GM23338 (cell line): ENCODE data around the gene PARVA. TPM values are rescaled to one million over a fixed set of nuclear protein-coding genes. Genes with fewer than 3 reads are reported as not detected.

ENCODE experiments used
- ATAC-seq: fragments of 200-7000 bp; cut with Tn5 transposase; 3 replicates; pipeline ENCODE4 v1.9.1; 2020
- DNase-seq: peaks from one replicate; pipeline ENCODE4 v3.0.0-alpha.2; 2015; ENCODE audit warnings: low spot score
- H2AFZ ChIP-seq: fragments of 200-600 bp; sonication (generic); 2 replicates; pipeline ENCODE4 v1.8.0; 2016; ENCODE audit warnings: antibody characterized with exemption, mild to moderate bottlenecking, moderate library complexity
- H3F3A ChIP-seq: fragments of 200-600 bp; sonication (generic); replicated peaks from 2 replicates; pipeline ENCODE4 v1.8.0; 2017; ENCODE audit warnings: antibody characterized with exemption, mixed run types, low read depth
- H3K27ac ChIP-seq: fragments of 200-600 bp; sonication (generic); 2 replicates; pipeline ENCODE4 v1.6.1; 2016; ENCODE audit warnings: low read depth
- H3K27me3 ChIP-seq: fragments of 200-600 bp; sonication (generic); 2 replicates; pipeline ENCODE4 v1.8.0; 2016; ENCODE audit warnings: mild to moderate bottlenecking, mixed run types, moderate library complexity; ENCODE audit not compliant: insufficient read depth
- H3K36me3 ChIP-seq: fragments of 200-600 bp; sonication (generic); 2 replicates; pipeline ENCODE4 v1.8.0; 2016; ENCODE audit warnings: mild to moderate bottlenecking; ENCODE audit not compliant: insufficient read depth
- H3K4me1 ChIP-seq: fragments of 200-600 bp; sonication (generic); 2 replicates; pipeline ENCODE4 v1.8.0; 2016; ENCODE audit warnings: mild to moderate bottlenecking, moderate library complexity; ENCODE audit not compliant: insufficient read depth
- H3K4me2 ChIP-seq: fragments of 200-600 bp; sonication (generic); 2 replicates; pipeline ENCODE4 v1.7.1; 2017; ENCODE audit warnings: mixed run types
- H3K4me3 ChIP-seq: fragments of 200-600 bp; sonication (generic); 2 replicates; pipeline ENCODE4 v1.6.1; 2016; ENCODE audit warnings: mixed run types
- H3K79me2 ChIP-seq: fragments of 200-600 bp; sonication (generic); replicated peaks from 2 replicates; pipeline ENCODE4 v1.8.0; 2017; ENCODE audit warnings: mild to moderate bottlenecking; ENCODE audit not compliant: insufficient read depth
- H3K9me2 ChIP-seq: fragments of 200-600 bp; sonication (generic); 2 replicates; pipeline ENCODE4 v1.8.0; 2017; ENCODE audit not compliant: insufficient read depth
- H4K20me1 ChIP-seq: fragments of 200-600 bp; sonication (generic); replicated peaks from 2 replicates; pipeline ENCODE4 v1.8.0; 2017; ENCODE audit warnings: mild to moderate bottlenecking; ENCODE audit not compliant: insufficient read depth
- H3K27ac Mint-ChIP-seq: 2 replicates; pipeline ENCODE4 v1.8.0; 2020; ENCODE audit warnings: inconsistent platforms, mild to moderate bottlenecking, moderate library complexity, mixed read lengths
- H3K27me3 Mint-ChIP-seq: 3 replicates; pipeline ENCODE4 v1.8.0; 2022; ENCODE audit warnings: low read depth, mild to moderate bottlenecking, moderate library complexity, mixed read lengths, inconsistent platforms; ENCODE audit not compliant: insufficient read depth, poor library complexity
- H3K36me3 Mint-ChIP-seq: 3 replicates; pipeline ENCODE4 v1.8.0; 2021; ENCODE audit warnings: low read depth, mild to moderate bottlenecking, inconsistent platforms, moderate library complexity, mixed read lengths
- H3K4me1 Mint-ChIP-seq: 3 replicates; pipeline ENCODE4 v1.8.0; 2020; ENCODE audit warnings: mild to moderate bottlenecking, inconsistent platforms, mixed read lengths
- H3K4me3 Mint-ChIP-seq: 3 replicates; pipeline ENCODE4 v1.8.0; 2021; ENCODE audit warnings: moderate library complexity, mild to moderate bottlenecking, inconsistent platforms, mixed read lengths
- H3K9me3 Mint-ChIP-seq: 3 replicates; pipeline ENCODE4 v1.8.0; 2020; ENCODE audit warnings: moderate library complexity, mild to moderate bottlenecking, inconsistent platforms, mixed read lengths
- CREB1 ChIP-seq: fragments of 250-450 bp; sonication (Bioruptor Pico); IDR thresholded peaks from 2 replicates; pipeline ENCODE4 v1.5.0; 2020; ENCODE audit warnings: low read depth, mild to moderate bottlenecking, moderate library complexity
- CTCF ChIP-seq, 2 experiments: fragments of 200-600 bp in 1 of 2; sonication (generic) in 1 of 2; conservative IDR thresholded peaks; 2 replicates each; pipeline versions ENCODE4 v1.5.1 to v1.6.1; 2016 to 2017; ENCODE audit warnings: antibody characterized with exemption in 2 of 2, low read depth in 2 of 2, mild to moderate bottlenecking in 2 of 2, moderate library complexity in 1 of 2
- ETS1 ChIP-seq: IDR thresholded peaks from 2 replicates; pipeline ENCODE4 v1.6.1; 2016; ENCODE audit warnings: antibody characterized with exemption
- EZH2 ChIP-seq: fragments of 200-600 bp; sonication (generic); IDR thresholded peaks from one replicate; pipeline ENCODE4 v1.8.0; 2017; ENCODE audit warnings: antibody characterized with exemption, mild to moderate bottlenecking, low read depth; ENCODE audit not compliant: unreplicated experiment
- EZH2phosphoT487 ChIP-seq: fragments of 200-600 bp; sonication (generic); IDR thresholded peaks from one replicate; pipeline ENCODE4 v1.8.1; 2018; ENCODE audit warnings: antibody characterized with exemption; ENCODE audit not compliant: unreplicated experiment
- JUNB ChIP-seq: IDR thresholded peaks from one replicate; pipeline ENCODE4 v1.6.1; 2016; ENCODE audit warnings: antibody characterized with exemption; ENCODE audit not compliant: unreplicated experiment
- NANOG ChIP-seq: IDR thresholded peaks from 2 replicates; pipeline ENCODE4 v1.6.1; 2016; ENCODE audit warnings: antibody characterized with exemption, borderline replicate concordance
- POLR2AphosphoS5 ChIP-seq: IDR thresholded peaks from 2 replicates; pipeline ENCODE4 v1.6.1; 2016; ENCODE audit warnings: antibody characterized with exemption, low read depth
- REST ChIP-seq: IDR thresholded peaks from one replicate; pipeline ENCODE4 v1.6.1; 2018; ENCODE audit warnings: antibody characterized with exemption; ENCODE audit not compliant: unreplicated experiment
- STAT1 ChIP-seq: IDR thresholded peaks from one replicate; pipeline ENCODE4 v1.6.1; 2016; ENCODE audit warnings: antibody characterized with exemption; ENCODE audit not compliant: unreplicated experiment
- ZNF114 ChIP-seq: fragments of 250-450 bp; sonication (Bioruptor Pico); IDR thresholded peaks from 2 replicates; pipeline ENCODE4 v1.5.0; 2020; ENCODE audit warnings: mild to moderate bottlenecking, moderate library complexity
- ZNF331 ChIP-seq: fragments of 250-450 bp; sonication (Bioruptor Pico); IDR thresholded peaks from 2 replicates; pipeline ENCODE4 v1.5.0; 2020; ENCODE audit warnings: low read depth, mild to moderate bottlenecking, moderate library complexity
- ZNF462 ChIP-seq: fragments of 250-450 bp; sonication (Bioruptor Pico); IDR thresholded peaks from 2 replicates; pipeline ENCODE4 v1.5.0; 2020; ENCODE audit warnings: mild to moderate bottlenecking, moderate library complexity
- polyA plus RNA-seq: library from polyadenylated mRNA; unstranded; fragments of >200 nt; fragmentation: Nextera tagmentation; extraction: Ambion mirVana; gene quantifications from 2 replicates; pipeline ENCODE4 v1.2.1, GENCODE V29; 2016
- total RNA-seq: library from RNA; depleted of rRNA; stranded (reverse); fragments of >200 nt; shearing (Covaris generic); gene quantifications from 2 replicates; pipeline ENCODE4 v1.2.3, GENCODE V29; 2014

The PARVA gene
- total and polyA plus RNA-seq, 2 experiments from 2014 or later = 5.8 to 6.9 TPM

GRCh38 chr11:12458042-12458441, 80.7 kb downstream of the PARVA start (continued):
- TF ChIP-seq ZNF462 (no peak), POLR2AphosphoS5 (no peak)

GRCh38 chr11:12459374-12459773, 82.0 kb downstream of the PARVA start:
- H3K27me3 ChIP-seq = no peaks in the 10 kb centered on the region
- no peaks in the 10 kb centered on the region for H3K4me1 Mint-ChIP-seq
- no peak overlapping the region for H2AFZ ChIP-seq
- no peak overlapping the region for H3K4me3 Mint-ChIP-seq
- H3K27ac ChIP-seq = no peak overlapping the region
- H3K36me3 Mint-ChIP-seq = peaks cover 2% of the 10 kb centered on the region; the same call in 2 of the 3 replicates
- no peak for DNase-seq
- H3K27me3 Mint-ChIP-seq = peaks cover 2% of the 10 kb centered on the region
- H3F3A ChIP-seq = no peaks in the 10 kb centered on the region
- no peak for ATAC-seq
- H3K9me2 ChIP-seq = no peaks in the 10 kb centered on the region
- no peaks in the 10 kb centered on the region for H3K36me3 ChIP-seq
- peaks cover 3% of the 10 kb centered on the region for H3K9me3 Mint-ChIP-seq
- no peaks in the 10 kb centered on the region for H3K4me1 ChIP-seq
- no peaks in the 10 kb centered on the region for H4K20me1 ChIP-seq
- H3K4me2 ChIP-seq = no peak overlapping the region
- H3K79me2 ChIP-seq = no peaks in the 10 kb centered on the region
- no peak overlapping the region for H3K27ac Mint-ChIP-seq
- H3K4me3 ChIP-seq = no peak overlapping the region
- TF ChIP-seq CREB1 (CRISPR knock-in tag) (no peak), CTCF (conservative IDR thresholded peaks at IDR 0.05; ENCODE audit: low read depth in 2 of 2) (no peak), EZH2phosphoT487 (no peak), JUNB (no peak), ZNF331 (no peak), REST (no peak), ZNF114 (no peak), EZH2 (no peak), NANOG (no peak), ETS1 (no peak), POLR2AphosphoS5 (no peak), STAT1 (no peak)
